ENCODE measurements around the gene TRAF3. TPM values are rescaled to one million over a fixed set of nuclear protein-coding genes. Genes with fewer than 3 reads are reported as not detected.

The TRAF3 gene
- polyA plus RNA-seq, 1 of the 3 experiments (the other 2 are of a cell fraction) = 17.9 TPM

- no peak for DNase-seq
- H3K4me2 ChIP-seq = no peak overlapping the region
- no peak overlapping the region for H3K4me3 ChIP-seq (ENCODE audit: low read depth in 2 of 2, low read length in 1 of 2)
- ChIA-PET POLR2A (no interaction called here), CTCF (interaction anchor here (0.6 to 1.3 kb wide), 4 partner anchors 14 to 237 kb away, joined by 3 read pairs; no protein-coding TSS in a partner anchor)
- H3K27me3 ChIP-seq (ENCODE audit: insufficient read depth) = peaks cover 5% of the 10 kb centered on the region; the same call in 1 of the 2 replicates
- no peaks in the 10 kb centered on the region for H3K9me2 ChIP-seq
- no peak overlapping the region for H3K27ac ChIP-seq (ENCODE audit: low read depth in 2 of 2, low read length in 1 of 2)
- peaks cover 7% of the 10 kb centered on the region; the same call in 1 of the 2 replicates for H3K79me2 ChIP-seq (ENCODE audit: insufficient read depth)
- H3K4me1 ChIP-seq (ENCODE audit: control insufficient read depth in 1 of 2, insufficient read depth in 2 of 2, low read depth in 1 of 2, low read length in 1 of 2) = peaks cover 0 to 8% of the 10 kb centered on the region in 2 experiments; a peak in 1 of 4 replicates
- H3K9me3 ChIP-seq = no peaks in the 10 kb centered on the region
- H3F3A ChIP-seq (replicated peaks; ENCODE audit: insufficient read depth) = no peaks in the 10 kb centered on the region
- no peak overlapping the region for H3K9ac ChIP-seq
- H2AFZ ChIP-seq (ENCODE audit: low read depth) = no peak overlapping the region
- peaks cover 6% of the 10 kb centered on the region; the same call in 1 of the 2 replicates for H4K20me1 ChIP-seq (ENCODE audit: insufficient read depth)
- WGBS (ENCODE audit: low lambda C conversion rate) = 85% methylated on average over 8 of the region's 12 CpGs
- peaks cover 14 to 26% of the 10 kb centered on the region in 2 experiments for H3K36me3 ChIP-seq (replicated peaks in 1 of 2; ENCODE audit: control insufficient read depth in 1 of 2, insufficient read depth in 2 of 2, low read length in 1 of 2)
- TF ChIP-seq TEAD4 (IDR thresholded peaks at IDR 0.05; ENCODE audit: borderline replicate concordance, insufficient read depth) (no peak), RAD21 (IDR thresholded peaks at IDR 0.05; ENCODE audit: low read length) (no peak), ELF1 (IDR thresholded peaks at IDR 0.05) (no peak), FOXM1 (IDR thresholded peaks at IDR 0.05; ENCODE audit: low read depth) (no peak), RCOR1 (IDR thresholded peaks at IDR 0.05; ENCODE audit: low read length) (no peak), ZBTB33 (IDR thresholded peaks at IDR 0.05; ENCODE audit: borderline replicate concordance, low read depth) (no peak), POLR2AphosphoS5 (IDR thresholded peaks at IDR 0.05; ENCODE audit: low read depth, low read length) (no peak), YY1 (IDR thresholded peaks at IDR 0.05; ENCODE audit: low read depth) (no peak), MXI1 (IDR thresholded peaks at IDR 0.05; ENCODE audit: low read depth, low read length) (no peak), EZH2phosphoT487 (IDR thresholded peaks at IDR 0.05; ENCODE audit: borderline replicate concordance, low read depth) (no peak), CHD2 (IDR thresholded peaks at IDR 0.05; ENCODE audit: low read length, partially characterized antibody) (no peak), RXRA (IDR thresholded peaks at IDR 0.05; ENCODE audit: borderline replicate concordance, low read depth) (no peak), MEF2A (IDR thresholded peaks at IDR 0.05; ENCODE audit: borderline replicate concordance, low read depth) (no peak), NRF1 (IDR thresholded peaks at IDR 0.05; ENCODE audit: low read depth, low read length) (no peak), REST (IDR thresholded peaks at IDR 0.05; ENCODE audit: low read depth, low read length) (no peak), NFIC (IDR thresholded peaks at IDR 0.05; ENCODE audit: borderline replicate concordance) (no peak)
- TF ChIP-seq, protein P1, sequence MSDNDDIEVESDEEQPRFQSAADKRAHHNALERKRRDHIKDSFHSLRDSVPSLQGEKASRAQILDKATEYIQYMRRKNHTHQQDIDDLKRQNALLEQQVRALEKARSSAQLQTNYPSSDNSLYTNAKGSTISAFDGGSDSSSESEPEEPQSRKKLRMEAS (IDR thresholded peaks at IDR 0.05; ENCODE audit: low read depth) = no peak
These were observed 154.5 kb downstream of the TRAF3 start for GRCh38 chr14:102931580-102932285.

Measured in SK-N-SH (cell line).